ENCODE measurements around the gene C19orf81. TPM values are rescaled to one million over a fixed set of nuclear protein-coding genes. Genes with fewer than 3 reads are reported as not detected.

The C19orf81 gene
- total and polyA plus RNA-seq, 9 of the 15 experiments (the other 6 are each of a cell fraction or from before 2014, with no cell fraction given) = 2.5 to 42.9 (median 33.0) TPM; not detected in 4

DNA sequence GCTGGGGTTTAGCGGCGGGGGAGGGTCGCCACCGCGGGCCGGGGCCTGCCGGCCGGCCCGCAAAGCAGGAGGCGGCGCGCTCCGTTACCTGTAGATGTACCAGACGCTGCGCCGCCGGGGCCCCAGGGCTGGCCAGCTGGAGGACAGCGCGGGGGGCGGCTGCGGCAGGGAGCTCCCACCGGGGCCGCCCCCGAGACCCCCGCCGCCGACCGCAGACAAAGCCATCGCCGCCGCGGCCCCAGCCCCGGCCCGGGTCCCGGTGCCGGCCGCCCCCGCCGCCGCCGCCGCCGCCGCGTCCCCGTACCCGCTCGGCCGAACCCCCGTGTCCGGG is 45.5 kb downstream of the C19orf81 start (continued):
- no peak for TF ChIP-seq CHD7 (IDR thresholded peaks at IDR 0.05; ENCODE audit: low read depth, low read length)
- no peak for TF ChIP-seq ZNF764 (CRISPR knock-in tag; IDR thresholded peaks at IDR 0.05; ENCODE audit: low read depth)
- no peak for TF ChIP-seq TSHZ1 (CRISPR knock-in tag; IDR thresholded peaks at IDR 0.05)
- TF ChIP-seq CEBPG (CRISPR knock-in tag; IDR thresholded peaks at IDR 0.05) = no peak
- no peak for TF ChIP-seq CEBPG (tag; conservative IDR thresholded peaks at IDR 0.05 in 1 of 2, IDR thresholded peaks at IDR 0.05 in 1 of 2)
- no peak for TF ChIP-seq ZNF778 (CRISPR knock-in tag; IDR thresholded peaks at IDR 0.05)
- TF ChIP-seq HMG20A (CRISPR knock-in tag; conservative IDR thresholded peaks at IDR 0.05) = no peak
- TF ChIP-seq, protein P1, sequence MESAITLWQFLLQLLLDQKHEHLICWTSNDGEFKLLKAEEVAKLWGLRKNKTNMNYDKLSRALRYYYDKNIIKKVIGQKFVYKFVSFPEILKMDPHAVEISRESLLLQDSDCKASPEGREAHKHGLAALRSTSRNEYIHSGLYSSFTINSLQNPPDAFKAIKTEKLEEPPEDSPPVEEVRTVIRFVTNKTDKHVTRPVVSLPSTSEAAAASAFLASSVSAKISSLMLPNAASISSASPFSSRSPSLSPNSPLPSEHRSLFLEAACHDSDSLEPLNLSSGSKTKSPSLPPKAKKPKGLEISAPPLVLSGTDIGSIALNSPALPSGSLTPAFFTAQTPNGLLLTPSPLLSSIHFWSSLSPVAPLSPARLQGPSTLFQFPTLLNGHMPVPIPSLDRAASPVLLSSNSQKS (CRISPR knock-in tag; IDR thresholded peaks at IDR 0.05) = no peak
- TF ChIP-seq SMARCE1 (IDR thresholded peaks at IDR 0.05) = no peak

Data from K562 (cell line).